Smooth muscle cell (in vitro differentiated cells): ENCODE results near the gene NIPA2. TPM values are rescaled to one million over a fixed set of nuclear protein-coding genes. Genes with fewer than 3 reads are reported as not detected.

Source experiments
- DNase-seq: peaks from one replicate; lab custom pipeline; 2025; ENCODE audit not compliant: unreplicated experiment; lab: John Stamatoyannopoulos, UW
- H2AFZ ChIP-seq: fragments of 200-600 bp; sonication (generic); 2 replicates; pipeline ENCODE4 v1.6.0; 2016; ENCODE audit warnings: antibody characterized with exemption, low read depth, mild to moderate bottlenecking
- H3F3A ChIP-seq: fragments of 200-600 bp; sonication (generic); 2 replicates; pipeline ENCODE4 v1.6.0; 2017; ENCODE audit warnings: antibody characterized with exemption, low read depth
- H3K27ac ChIP-seq: fragments of 200-600 bp; sonication (generic); 2 replicates; pipeline ENCODE4 v1.5.1; 2016; ENCODE audit warnings: low read depth, mild to moderate bottlenecking
- H3K27me3 ChIP-seq: fragments of 200-600 bp; sonication (generic); 2 replicates; pipeline ENCODE4 v1.6.1; 2016; ENCODE audit warnings: low read depth, mild to moderate bottlenecking
- H3K36me3 ChIP-seq: fragments of 200-600 bp; sonication (generic); 2 replicates; pipeline ENCODE4 v1.5.1; 2016; ENCODE audit warnings: low read depth
- H3K4me1 ChIP-seq: fragments of 200-600 bp; sonication (generic); 2 replicates; pipeline ENCODE4 v1.5.1; 2016; ENCODE audit warnings: low read depth
- H3K4me2 ChIP-seq: fragments of 200-600 bp; sonication (generic); 2 replicates; pipeline ENCODE4 v1.6.0; 2016; ENCODE audit warnings: mild to moderate bottlenecking
- H3K4me3 ChIP-seq: fragments of 200-600 bp; sonication (generic); 2 replicates; pipeline ENCODE4 v1.5.1; 2016; ENCODE audit warnings: mild to moderate bottlenecking
- H3K79me2 ChIP-seq: fragments of 200-600 bp; sonication (generic); 2 replicates; pipeline ENCODE4 v1.6.0; 2016; ENCODE audit warnings: low read depth, mild to moderate bottlenecking
- H3K9ac ChIP-seq: fragments of 200-600 bp; sonication (generic); 2 replicates; pipeline ENCODE4 v1.6.0; 2016; ENCODE audit warnings: low read depth
- H3K9me3 ChIP-seq: fragments of 200-600 bp; sonication (generic); replicated peaks from 2 replicates; pipeline ENCODE4 v1.5.1; 2016; ENCODE audit warnings: low read depth
- H4K20me1 ChIP-seq: fragments of 200-600 bp; sonication (generic); 2 replicates; pipeline ENCODE4 v1.6.0; 2016; ENCODE audit warnings: low read depth
- WGBS: methylation state at CpG from one replicate; pipeline ENCODE4 v1.1.7; 2016; ENCODE audit warnings: low lambda C conversion rate; 5-methylcytosine and 5-hydroxymethylcytosine counted together
- polyA plus RNA-seq: library from polyadenylated mRNA; unstranded; fragments of >200 nt; fragmentation: Nextera tagmentation; extraction: Ambion mirVana; gene quantifications from 2 replicates; pipeline ENCODE4 v1.2.1, GENCODE V29; 2016
- total RNA-seq: library from RNA; depleted of rRNA; stranded (reverse); fragments of >200 nt; gene quantifications from 2 replicates; pipeline ENCODE4 v1.2.3, GENCODE V29; 2014
- TF ChIP-seq, protein P1 (sequence below): fragments of 200-600 bp; sonication (generic); IDR thresholded peaks from 2 replicates; pipeline ENCODE4 v1.5.1; 2017; ENCODE audit warnings: borderline replicate concordance, mild to moderate bottlenecking, antibody characterized with exemption; ENCODE audit not compliant: insufficient read depth, poor library complexity, severe bottlenecking

The NIPA2 gene
- total and polyA plus RNA-seq, 2 experiments from 2014 or later = 44.7 to 70.5 TPM

DNA sequence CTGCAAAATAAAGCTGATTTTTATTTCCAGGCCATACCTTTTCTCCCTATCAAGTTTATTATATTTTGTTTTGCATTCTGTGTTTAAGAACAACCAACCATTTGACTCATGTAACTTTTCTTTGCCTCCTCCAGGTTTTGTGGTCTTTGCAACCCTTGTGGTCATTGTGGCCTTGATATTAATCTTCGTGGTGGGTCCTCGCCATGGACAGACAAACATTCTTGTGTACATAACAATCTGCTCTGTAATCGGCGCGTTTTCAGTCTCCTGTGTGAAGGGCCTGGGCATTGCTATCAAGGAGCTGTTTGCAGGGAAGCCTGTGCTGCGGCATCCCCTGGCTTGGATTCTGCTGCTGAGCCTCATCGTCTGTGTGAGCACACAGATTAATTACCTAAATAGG, 27.6 kb downstream of the NIPA2 start:
- Histone ChIP-seq H3K9me3 (no peaks in the 10 kb centered on the region), H3K9ac (no peak overlapping the region), H3K27ac (peak overlapping the region; percentile 51), H3F3A (peaks cover 13% of the 10 kb centered on the region), H3K4me1 (no peaks in the 10 kb centered on the region), H3K4me3 (no peak overlapping the region), H2AFZ (no peak overlapping the region), H3K27me3 (no peaks in the 10 kb centered on the region), H3K79me2 (peaks cover 20% of the 10 kb centered on the region), H3K4me2 (no peak overlapping the region), H3K36me3 (peaks cover 23% of the 10 kb centered on the region), H4K20me1 (peaks cover 27% of the 10 kb centered on the region)
- TF ChIP-seq, protein P1, sequence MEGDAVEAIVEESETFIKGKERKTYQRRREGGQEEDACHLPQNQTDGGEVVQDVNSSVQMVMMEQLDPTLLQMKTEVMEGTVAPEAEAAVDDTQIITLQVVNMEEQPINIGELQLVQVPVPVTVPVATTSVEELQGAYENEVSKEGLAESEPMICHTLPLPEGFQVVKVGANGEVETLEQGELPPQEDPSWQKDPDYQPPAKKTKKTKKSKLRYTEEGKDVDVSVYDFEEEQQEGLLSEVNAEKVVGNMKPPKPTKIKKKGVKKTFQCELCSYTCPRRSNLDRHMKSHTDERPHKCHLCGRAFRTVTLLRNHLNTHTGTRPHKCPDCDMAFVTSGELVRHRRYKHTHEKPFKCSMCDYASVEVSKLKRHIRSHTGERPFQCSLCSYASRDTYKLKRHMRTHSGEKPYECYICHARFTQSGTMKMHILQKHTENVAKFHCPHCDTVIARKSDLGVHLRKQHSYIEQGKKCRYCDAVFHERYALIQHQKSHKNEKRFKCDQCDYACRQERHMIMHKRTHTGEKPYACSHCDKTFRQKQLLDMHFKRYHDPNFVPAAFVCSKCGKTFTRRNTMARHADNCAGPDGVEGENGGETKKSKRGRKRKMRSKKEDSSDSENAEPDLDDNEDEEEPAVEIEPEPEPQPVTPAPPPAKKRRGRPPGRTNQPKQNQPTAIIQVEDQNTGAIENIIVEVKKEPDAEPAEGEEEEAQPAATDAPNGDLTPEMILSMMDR = no peak
- no peak for DNase-seq
- 70% methylated on average over 7 of the region's 7 CpGs for WGBS

DNA sequence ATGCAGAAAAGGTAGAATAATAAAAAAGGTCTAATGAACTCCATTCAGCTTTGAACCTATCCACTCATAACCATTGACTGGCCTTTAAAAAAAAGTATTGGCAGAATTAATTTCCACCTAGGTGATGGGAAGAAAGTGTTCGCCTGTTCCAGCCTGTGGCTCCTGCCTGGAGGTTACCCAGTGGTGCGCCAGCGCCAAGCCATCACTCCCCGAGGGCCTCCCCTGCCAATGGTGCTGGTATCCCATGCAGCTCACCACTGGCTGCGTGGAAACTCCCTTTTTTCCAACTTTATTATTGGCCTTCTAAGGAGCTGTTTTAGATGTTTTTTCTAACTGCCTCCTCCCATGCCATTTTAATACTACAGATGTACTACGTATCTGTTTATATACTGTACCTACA, 29.4 kb downstream of the NIPA2 start:
- Histone ChIP-seq H3F3A (peaks cover 16% of the 10 kb centered on the region), H3K27me3 (no peaks in the 10 kb centered on the region), H3K4me1 (no peaks in the 10 kb centered on the region), H3K4me2 (no peak overlapping the region), H3K27ac (no peak overlapping the region), H3K9me3 (no peaks in the 10 kb centered on the region), H3K79me2 (peaks cover 14% of the 10 kb centered on the region), H3K9ac (no peak overlapping the region), H3K4me3 (no peak overlapping the region), H3K36me3 (peaks cover 27% of the 10 kb centered on the region), H4K20me1 (peaks cover 26% of the 10 kb centered on the region), H2AFZ (no peak overlapping the region)
- over 99% methylated on average over 6 of the region's 6 CpGs for WGBS
- no peak for DNase-seq
- TF ChIP-seq, protein P1 = no peak

DNA sequence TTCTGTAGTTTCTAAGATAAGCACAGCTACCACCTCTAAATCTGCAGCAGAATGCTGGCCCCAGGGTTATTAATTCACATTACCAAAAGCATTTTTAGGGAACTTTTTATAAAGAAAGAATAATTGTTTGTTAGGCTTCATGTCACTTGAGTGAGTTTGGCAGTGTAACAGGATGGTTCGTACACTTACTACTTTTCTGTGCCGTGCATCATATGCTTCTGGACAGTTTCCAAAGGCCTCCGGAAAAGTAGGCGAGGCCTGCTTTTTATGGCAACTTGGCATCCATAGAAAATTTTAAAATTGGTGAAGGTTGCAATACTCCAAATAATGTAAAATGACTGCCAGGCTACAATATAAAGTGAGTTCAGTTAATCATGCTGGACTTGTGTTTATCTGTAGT, 30.0 kb downstream of the NIPA2 start:
- Histone ChIP-seq H3K4me1 (no peaks in the 10 kb centered on the region), H3K36me3 (peaks cover 27% of the 10 kb centered on the region), H3K27me3 (no peaks in the 10 kb centered on the region), H3K27ac (no peak overlapping the region), H2AFZ (no peak overlapping the region), H3K4me2 (no peak overlapping the region), H4K20me1 (peaks cover 20% of the 10 kb centered on the region), H3K4me3 (no peak overlapping the region), H3K79me2 (peaks cover 8% of the 10 kb centered on the region), H3K9ac (no peak overlapping the region), H3F3A (peaks cover 16% of the 10 kb centered on the region), H3K9me3 (no peaks in the 10 kb centered on the region)
- TF ChIP-seq, protein P1 = no peak
- 84% methylated on average over 4 of the region's 4 CpGs for WGBS
- DNase-seq = no peak

DNA sequence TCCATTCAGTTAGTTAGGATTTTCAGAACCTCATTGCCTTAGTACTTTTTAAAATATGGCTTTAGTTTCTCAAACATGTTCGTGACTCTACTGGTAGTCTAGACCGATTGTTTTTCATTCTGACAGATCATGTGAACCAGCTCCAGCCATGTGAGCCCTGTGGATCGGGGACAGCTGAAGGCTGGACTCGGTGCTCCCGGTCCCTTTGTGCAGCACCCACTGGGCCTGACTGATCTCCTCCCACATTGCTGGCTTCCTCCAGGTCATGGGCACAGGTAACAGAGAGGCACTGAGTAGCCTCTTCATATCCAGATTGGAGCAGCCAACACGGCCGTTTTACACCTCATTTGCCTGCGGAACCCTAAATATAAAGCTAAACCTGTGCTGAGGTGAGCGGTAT, 30.5 kb downstream of the NIPA2 start:
- no peak overlapping the region for H3K4me3 ChIP-seq
- DNase-seq = no peak
- H3K9me3 ChIP-seq = no peaks in the 10 kb centered on the region
- no peak overlapping the region for H2AFZ ChIP-seq
- WGBS = 99% methylated on average over 9 of the region's 9 CpGs
- H3K27me3 ChIP-seq = no peaks in the 10 kb centered on the region
- no peak overlapping the region for H3K27ac ChIP-seq
- TF ChIP-seq, protein P1 = no peak
- H3K9ac ChIP-seq = no peak overlapping the region
- peaks cover 18% of the 10 kb centered on the region for H4K20me1 ChIP-seq
- peaks cover 27% of the 10 kb centered on the region for H3K36me3 ChIP-seq
- H3K79me2 ChIP-seq = peaks cover 4% of the 10 kb centered on the region
- H3K4me1 ChIP-seq = no peaks in the 10 kb centered on the region
- H3K4me2 ChIP-seq = no peak overlapping the region
- peaks cover 16% of the 10 kb centered on the region for H3F3A ChIP-seq
